ENCODE data around the gene XPA. TPM values are rescaled to one million over a fixed set of nuclear protein-coding genes. Genes with fewer than 3 reads are reported as not detected.

Gene XPA
- total and polyA plus RNA-seq, 4 donors = 6.6 to 19.6 (median 6.8) TPM

- no peaks in the 10 kb centered on the region for H3K9me3 ChIP-seq (ENCODE audit: control insufficient read depth in 4 of 4, low read length in 3 of 4)
- H3K27me3 ChIP-seq (ENCODE audit: control insufficient read depth in 4 of 4, insufficient read depth in 4 of 4, low read length in 3 of 4) = no peaks in the 10 kb centered on the region
- 94% methylated on average over 3 of the region's 3 CpGs for WGBS
- peaks cover 19 to 83% (median 69%) of the 10 kb centered on the region in 4 donors for H3K36me3 ChIP-seq (ENCODE audit: control insufficient read depth in 4 of 4, insufficient read depth in 3 of 4, low read depth in 1 of 4, low read length in 3 of 4)
- no peak overlapping the region for H3K27ac ChIP-seq (ENCODE audit: low read depth in 1 of 2, low read length in 2 of 2)
- no peak for DNase-seq (ENCODE audit: low spot score)
- peaks cover 0 to 1% (median 0%) of the 10 kb centered on the region in 4 donors for H3K4me1 ChIP-seq (ENCODE audit: control insufficient read depth in 4 of 4, insufficient read depth in 4 of 4, low read length in 3 of 4)
- no peak overlapping the region for H3K9ac ChIP-seq (ENCODE audit: low read depth in 1 of 2, low read length in 2 of 2)
- TF ChIP-seq SP1 (IDR thresholded peaks at IDR 0.05) (no peak), ZBTB33 (IDR thresholded peaks at IDR 0.05) (no peak), REST (IDR thresholded peaks at IDR 0.05) (no peak), FOXA2 (IDR thresholded peaks at IDR 0.05) (no peak), RXRA (IDR thresholded peaks at IDR 0.05) (no peak), TAF1 (conservative IDR thresholded peaks at IDR 0.05) (no peak), ATF3 (IDR thresholded peaks at IDR 0.05) (no peak), EGR1 (IDR thresholded peaks at IDR 0.05; ENCODE audit: low read depth in 2 of 2) (no peak), CTCF (IDR thresholded peaks at IDR 0.05; ENCODE audit: low read depth, low read length, missing input control) (no peak), HNF4A (conservative IDR thresholded peaks at IDR 0.05) (no peak), HNF4G (IDR thresholded peaks at IDR 0.05) (no peak)
- H3K4me3 ChIP-seq (ENCODE audit: low read depth in 1 of 3, low read length in 3 of 3) = no peak overlapping the region
Measured at GRCh38 chr9:97665742-97666141, 31.4 kb downstream of the XPA start.

- 98% methylated on average over 2 of the region's 2 CpGs for WGBS
- peaks cover 9 to 79% (median 59%) of the 10 kb centered on the region in 4 donors for H3K36me3 ChIP-seq (ENCODE audit: control insufficient read depth in 4 of 4, insufficient read depth in 3 of 4, low read depth in 1 of 4, low read length in 3 of 4)
- no peak for DNase-seq (ENCODE audit: low spot score)
- no peaks in the 10 kb centered on the region for H3K4me1 ChIP-seq (ENCODE audit: control insufficient read depth in 4 of 4, insufficient read depth in 4 of 4, low read length in 3 of 4)
- no peak overlapping the region for H3K27ac ChIP-seq (ENCODE audit: low read depth in 1 of 2, low read length in 2 of 2)
- no peak for TF ChIP-seq EGR1 (IDR thresholded peaks at IDR 0.05; ENCODE audit: low read depth in 2 of 2)
- no peak for TF ChIP-seq HNF4A (conservative IDR thresholded peaks at IDR 0.05)
- no peak for TF ChIP-seq CTCF (IDR thresholded peaks at IDR 0.05; ENCODE audit: low read depth, low read length, missing input control)
- no peak for TF ChIP-seq RXRA (IDR thresholded peaks at IDR 0.05)
- TF ChIP-seq MAX (IDR thresholded peaks at IDR 0.05) = no peak
- TF ChIP-seq TAF1 (conservative IDR thresholded peaks at IDR 0.05) = no peak
- TF ChIP-seq SP1 (IDR thresholded peaks at IDR 0.05) = no peak
- TF ChIP-seq GABPA (IDR thresholded peaks at IDR 0.05 in 1 of 2, conservative IDR thresholded peaks at IDR 0.05 in 1 of 2) = no peak
- TF ChIP-seq ATF3 (IDR thresholded peaks at IDR 0.05) = no peak
- TF ChIP-seq FOXA2 (IDR thresholded peaks at IDR 0.05) = no peak
- TF ChIP-seq ZBTB33 (IDR thresholded peaks at IDR 0.05) = no peak
- no peak for TF ChIP-seq RAD21 (IDR thresholded peaks at IDR 0.05)
- no peak for TF ChIP-seq NR2F2 (IDR thresholded peaks at IDR 0.05)
- TF ChIP-seq JUND (IDR thresholded peaks at IDR 0.05) = no peak
- no peak for TF ChIP-seq FOXA1 (IDR thresholded peaks at IDR 0.05)
- TF ChIP-seq HNF4G (IDR thresholded peaks at IDR 0.05) = no peak
- H3K9ac ChIP-seq (ENCODE audit: low read depth in 1 of 2, low read length in 2 of 2) = no peak overlapping the region
- H3K27me3 ChIP-seq (ENCODE audit: control insufficient read depth in 4 of 4, insufficient read depth in 4 of 4, low read length in 3 of 4) = no peaks in the 10 kb centered on the region
- H3K9me3 ChIP-seq (ENCODE audit: control insufficient read depth in 4 of 4, low read length in 3 of 4) = no peaks in the 10 kb centered on the region
- H3K4me3 ChIP-seq (ENCODE audit: low read depth in 1 of 3, low read length in 3 of 3) = no peak overlapping the region
Measured at GRCh38 chr9:97660847-97661246, 36.3 kb downstream of the XPA start.
